HS-5 (cell line): ENCODE measurements around the gene CEP290.
A peak's percentile ranks its signal among the peaks of the same experiment; 100 is the strongest.
"Not testable (repeated sequence)": the region's sequence is repeated elsewhere in the genome, so short reads cannot be mapped to it uniquely, and the experiment has no call there.

Experiments
- DNase-seq: peaks from one replicate; pipeline ENCODE4 v3.0.0-alpha.2; 2012; ENCODE audit warnings: low read depth

Gene CEP290

GRCh38 chr12:88036353-88036965 lies 105.4 kb downstream of the CEP290 start:
- DNase-seq = peak; percentile 51

- no peak for DNase-seq
Observed at GRCh38 chr12:88035907-88036289, 106.0 kb downstream of the CEP290 start.

GRCh38 chr12:88035271-88035906 lies 106.5 kb downstream of the CEP290 start:
- DNase-seq = peak; percentile 38

GRCh38 chr12:88031161-88031560 lies 110.7 kb downstream of the CEP290 start:
- not testable (repeated sequence) for DNase-seq

GRCh38 chr12:88029093-88029665 lies 112.7 kb downstream of the CEP290 start, which contains the start of gene C12orf50:
Gene C12orf50 (minus strand): TSS chr12:88029401. CDS start chr12:88026962, 2,439 bp downstream.
- no peak for DNase-seq

GRCh38 chr12:88026196-88026595 lies 115.7 kb downstream of the CEP290 start:
- DNase-seq = no peak

- DNase-seq = no peak
Observed at GRCh38 chr12:88017964-88018363, 123.9 kb downstream of the CEP290 start.

GRCh38 chr12:88015825-88016224 lies 126.1 kb downstream of the CEP290 start:
- no peak for DNase-seq

- no peak for DNase-seq
Observed at GRCh38 chr12:88011755-88012154, 130.1 kb downstream of the CEP290 start.

GRCh38 chr12:88006351-88006750 lies 135.5 kb downstream of the CEP290 start:
- DNase-seq = no peak

GRCh38 chr12:88001327-88001726 lies 140.6 kb downstream of the CEP290 start:
- no peak for DNase-seq
